Astrocyte (in vitro differentiated cells and primary cell): Measurements from ENCODE around the gene SETD7. TPM values are rescaled to one million over a fixed set of nuclear protein-coding genes. Genes with fewer than 3 reads are reported as not detected.

Source experiments
- DNase-seq: peaks from one replicate; pipeline ENCODE4 v3.0.0-alpha.2; 2010; ENCODE audit warnings: low read depth
- FAIRE-seq: peaks from 2 replicates; lab custom pipeline; 2011; peaks lifted over from hg19 to GRCh38; lab: Jason Lieb, UNC
- H2AFZ ChIP-seq: 2 replicates; pipeline ENCODE4 v1.6.0; 2012; ENCODE audit warnings: low read depth, low read length, inconsistent platforms
- H3K27ac ChIP-seq: 2 replicates; pipeline ENCODE4 v1.5.1; 2011; ENCODE audit warnings: low read depth, low read length, inconsistent platforms
- H3K27me3 ChIP-seq: 2 replicates; pipeline ENCODE4 v1.6.0; 2011; ENCODE audit warnings: low read length, inconsistent platforms; ENCODE audit not compliant: insufficient read depth
- H3K36me3 ChIP-seq: 2 replicates; pipeline ENCODE4 v1.5.1; 2011; ENCODE audit warnings: low read length, inconsistent platforms; ENCODE audit not compliant: insufficient read depth
- H3K4me1 ChIP-seq: 2 replicates; pipeline ENCODE4 v1.5.1; 2011; ENCODE audit warnings: low read length, inconsistent platforms; ENCODE audit not compliant: insufficient read depth
- H3K4me2 ChIP-seq: 2 replicates; pipeline ENCODE4 v1.6.0; 2012; ENCODE audit warnings: low read length, inconsistent platforms
- H3K4me3 ChIP-seq: 2 replicates; pipeline ENCODE4 v1.5.1; 2011; ENCODE audit warnings: low read depth, mild to moderate bottlenecking, low read length, inconsistent platforms; ENCODE audit not compliant: insufficient read depth
- H3K79me2 ChIP-seq: 2 replicates; pipeline ENCODE4 v1.6.0; 2012; ENCODE audit warnings: mild to moderate bottlenecking, low read length, inconsistent platforms; ENCODE audit not compliant: insufficient read depth
- H3K9ac ChIP-seq: 2 replicates; pipeline ENCODE4 v1.6.0; 2012; ENCODE audit warnings: mild to moderate bottlenecking, low read length, inconsistent platforms
- H3K9me3 ChIP-seq: 2 replicates; pipeline ENCODE4 v1.5.1; 2012; ENCODE audit warnings: low read depth, mild to moderate bottlenecking, low read length, inconsistent platforms; ENCODE audit not compliant: insufficient read depth
- H4K20me1 ChIP-seq: 2 replicates; pipeline ENCODE4 v1.6.0; 2012; ENCODE audit warnings: low read length, inconsistent platforms; ENCODE audit not compliant: insufficient read depth
- H3K27ac Mint-ChIP-seq: one replicate; pipeline ENCODE4 v1.8.0; 2021; ENCODE audit warnings: mild to moderate bottlenecking, mixed read lengths; ENCODE audit not compliant: unreplicated experiment
- H3K27me3 Mint-ChIP-seq: one replicate; pipeline ENCODE4 v1.8.0; 2021; ENCODE audit warnings: low read depth, mixed read lengths; ENCODE audit not compliant: unreplicated experiment
- H3K36me3 Mint-ChIP-seq: one replicate; pipeline ENCODE4 v1.8.0; 2021; ENCODE audit warnings: low read depth, mixed read lengths; ENCODE audit not compliant: unreplicated experiment
- H3K4me1 Mint-ChIP-seq: one replicate; pipeline ENCODE4 v1.8.0; 2021; ENCODE audit warnings: low read depth, mixed read lengths; ENCODE audit not compliant: unreplicated experiment
- H3K4me3 Mint-ChIP-seq: one replicate; pipeline ENCODE4 v1.8.0; 2021; ENCODE audit warnings: mild to moderate bottlenecking, moderate library complexity, mixed read lengths; ENCODE audit not compliant: unreplicated experiment
- H3K9me3 Mint-ChIP-seq: one replicate; pipeline ENCODE4 v1.8.0; 2021; ENCODE audit warnings: mild to moderate bottlenecking, mixed read lengths; ENCODE audit not compliant: unreplicated experiment
- CTCF ChIP-seq: IDR thresholded peaks from 2 replicates; pipeline ENCODE4 v1.5.1; 2011; ENCODE audit warnings: low read depth, mild to moderate bottlenecking, inconsistent platforms, low read length, moderate library complexity; ENCODE audit not compliant: insufficient read depth
- EZH2 ChIP-seq: IDR thresholded peaks from 2 replicates; pipeline ENCODE4 v1.6.1; 2012; ENCODE audit warnings: mild to moderate bottlenecking, low read length, inconsistent platforms; ENCODE audit not compliant: insufficient read depth
- total RNA-seq: library from RNA; stranded (reverse); gene quantifications from 2 replicates; pipeline ENCODE4 v1.2.1, GENCODE V29; 2021

Gene SETD7
- total RNA-seq, 1 donor from 2014 or later: 55.0 TPM

DNA sequence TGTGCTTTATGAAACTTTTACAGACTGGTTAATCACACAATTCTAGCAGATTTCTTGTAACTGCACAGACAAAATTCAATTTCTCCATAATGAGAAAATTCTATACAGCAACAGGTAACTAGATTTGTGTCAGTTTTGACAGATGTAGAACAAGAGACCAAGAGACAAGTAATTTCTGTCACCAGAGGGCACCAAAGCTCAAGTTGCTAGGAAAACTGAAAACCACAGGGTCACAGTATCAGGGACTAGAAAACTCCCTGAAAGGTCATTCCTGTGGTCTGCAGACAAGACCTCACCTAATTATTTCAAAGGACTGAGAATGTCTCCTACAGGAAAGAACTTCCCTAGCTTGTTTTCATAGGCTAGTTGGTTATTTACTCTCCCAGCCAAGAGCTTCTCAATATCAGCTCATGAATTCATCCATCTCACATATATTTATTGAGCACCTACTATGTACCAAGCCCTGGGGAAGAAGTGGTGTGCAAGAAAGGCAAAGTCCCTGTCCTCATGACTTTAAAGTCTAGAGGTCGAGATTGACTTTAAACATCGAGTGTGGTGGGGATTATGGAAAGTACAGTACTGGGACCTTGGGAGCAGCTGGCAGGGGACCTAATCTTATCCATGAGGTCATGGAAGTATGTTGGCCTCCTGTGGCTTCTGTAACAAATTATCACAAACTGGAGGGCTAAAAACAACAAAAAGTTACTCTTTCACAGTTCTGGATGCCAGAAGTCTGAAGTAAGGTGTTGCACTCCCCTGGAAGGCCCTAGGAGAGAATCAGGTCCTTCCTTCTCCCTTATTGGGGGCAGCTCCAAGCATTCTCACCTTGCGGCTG is 47.8 kb upstream of the SETD7 start:
- H3K9me3 Mint-ChIP-seq: peaks cover 8% of the 10 kb centered on the region
- Histone ChIP-seq H3K4me2 (no peak overlapping the region), H2AFZ (no peak overlapping the region), H3K27ac (no peak overlapping the region), H3K79me2 (no peaks in the 10 kb centered on the region), H3K36me3 (no peaks in the 10 kb centered on the region), H3K9me3 (peaks cover 4% of the 10 kb centered on the region), H3K4me3 (no peak overlapping the region), H3K27me3 (peaks cover 5% of the 10 kb centered on the region), H3K9ac (no peak overlapping the region), H3K4me1 (peaks cover 7% of the 10 kb centered on the region), H4K20me1 (no peaks in the 10 kb centered on the region)
- no peaks in the 10 kb centered on the region for H3K36me3 Mint-ChIP-seq
- peaks cover 6% of the 10 kb centered on the region for H3K27me3 Mint-ChIP-seq
- peaks cover 23% of the 10 kb centered on the region for H3K4me1 Mint-ChIP-seq
- TF ChIP-seq CTCF (peak; percentile 55), EZH2 (no peak)
- DNase-seq (peak; percentile 45), FAIRE-seq (peak; percentile 71)
- peak overlapping the region; percentile 83 for H3K27ac Mint-ChIP-seq
- no peak overlapping the region for H3K4me3 Mint-ChIP-seq

- no peak for DNase-seq
- no peak for FAIRE-seq
- Histone ChIP-seq H3K4me1 (peaks cover 7% of the 10 kb centered on the region), H3K36me3 (no peaks in the 10 kb centered on the region), H2AFZ (no peak overlapping the region), H3K9ac (no peak overlapping the region), H3K4me2 (no peak overlapping the region), H3K4me3 (no peak overlapping the region), H3K9me3 (peaks cover 4% of the 10 kb centered on the region), H4K20me1 (no peaks in the 10 kb centered on the region), H3K27me3 (peaks cover 5% of the 10 kb centered on the region), H3K27ac (no peak overlapping the region), H3K79me2 (no peaks in the 10 kb centered on the region)
- Mint-ChIP-seq H3K9me3 (peaks cover 8% of the 10 kb centered on the region), H3K27me3 (peaks cover 6% of the 10 kb centered on the region), H3K36me3 (no peaks in the 10 kb centered on the region), H3K27ac (no peak overlapping the region), H3K4me1 (peaks cover 23% of the 10 kb centered on the region), H3K4me3 (no peak overlapping the region)
- TF ChIP-seq EZH2 (no peak), CTCF (no peak)
Observed at GRCh38 chr4:139602776-139603360, 46.8 kb upstream of the SETD7 start.
